NCI-H1694 treated with DMSO at 0.1 percent for 48 hours (cell line): Measurements from ENCODE around the gene ITPKB.

Source experiments
- DNase-seq: peaks from one replicate; lab custom pipeline; 2025; lab: John Stamatoyannopoulos, UW

ITPKB gene

GRCh38 chr1:226665505-226666163 is 73.4 kb downstream of the ITPKB start:
- no peak for DNase-seq

GRCh38 chr1:226664413-226665101 is 74.5 kb downstream of the ITPKB start:
- no peak for DNase-seq

- DNase-seq, result no peak
Observed at GRCh38 chr1:226663327-226663704, 75.8 kb downstream of the ITPKB start.

- DNase-seq, result peak; percentile 27
Observed at GRCh38 chr1:226662642-226663326, 76.3 kb downstream of the ITPKB start.

GRCh38 chr1:226661965-226662364 is 77.1 kb downstream of the ITPKB start:
- DNase-seq, result no peak

- no peak for DNase-seq
Observed at GRCh38 chr1:226661271-226661670, 77.8 kb downstream of the ITPKB start.

GRCh38 chr1:226660410-226661182 is 78.5 kb downstream of the ITPKB start:
- DNase-seq, result no peak

- no peak for DNase-seq
Observed at GRCh38 chr1:226659641-226660040, 79.4 kb downstream of the ITPKB start.

GRCh38 chr1:226659136-226659535 is 79.9 kb downstream of the ITPKB start:
- DNase-seq, result no peak

GRCh38 chr1:226658546-226659125 is 80.4 kb downstream of the ITPKB start:
- no peak for DNase-seq

GRCh38 chr1:226657895-226658545 is 81.1 kb downstream of the ITPKB start:
- peak; percentile 62 for DNase-seq

- no peak for DNase-seq
Observed at GRCh38 chr1:226656601-226657277, 82.3 kb downstream of the ITPKB start.

- no peak for DNase-seq
Observed at GRCh38 chr1:226656201-226656600, 82.9 kb downstream of the ITPKB start.

- DNase-seq, result no peak
Observed at GRCh38 chr1:226655251-226656163, 83.6 kb downstream of the ITPKB start.

- DNase-seq, result no peak
Observed at GRCh38 chr1:226654668-226655055, 84.4 kb downstream of the ITPKB start.

- DNase-seq, result peak; percentile 42
Observed at GRCh38 chr1:226654046-226654667, 84.9 kb downstream of the ITPKB start.

- DNase-seq, result no peak
Observed at GRCh38 chr1:226653311-226653921, 85.7 kb downstream of the ITPKB start.

- no peak for DNase-seq
Observed at GRCh38 chr1:226652613-226653012, 86.5 kb downstream of the ITPKB start.

GRCh38 chr1:226651732-226652105 is 87.4 kb downstream of the ITPKB start:
- no peak for DNase-seq
